VCaP (cell line): ENCODE data around the gene C8B.

ENCODE experiments used
- H3K27ac ChIP-seq: fragments of 450-650 bp; 2 replicates; pipeline ENCODE4 v1.5.1; 2017
- TF ChIP-seq, protein P1 (sequence below): fragments of 450-650 bp; conservative IDR thresholded peaks from 2 replicates; pipeline ENCODE4 v1.5.1; 2017; ENCODE audit warnings: mild to moderate bottlenecking, moderate library complexity

The C8B gene

DNA sequence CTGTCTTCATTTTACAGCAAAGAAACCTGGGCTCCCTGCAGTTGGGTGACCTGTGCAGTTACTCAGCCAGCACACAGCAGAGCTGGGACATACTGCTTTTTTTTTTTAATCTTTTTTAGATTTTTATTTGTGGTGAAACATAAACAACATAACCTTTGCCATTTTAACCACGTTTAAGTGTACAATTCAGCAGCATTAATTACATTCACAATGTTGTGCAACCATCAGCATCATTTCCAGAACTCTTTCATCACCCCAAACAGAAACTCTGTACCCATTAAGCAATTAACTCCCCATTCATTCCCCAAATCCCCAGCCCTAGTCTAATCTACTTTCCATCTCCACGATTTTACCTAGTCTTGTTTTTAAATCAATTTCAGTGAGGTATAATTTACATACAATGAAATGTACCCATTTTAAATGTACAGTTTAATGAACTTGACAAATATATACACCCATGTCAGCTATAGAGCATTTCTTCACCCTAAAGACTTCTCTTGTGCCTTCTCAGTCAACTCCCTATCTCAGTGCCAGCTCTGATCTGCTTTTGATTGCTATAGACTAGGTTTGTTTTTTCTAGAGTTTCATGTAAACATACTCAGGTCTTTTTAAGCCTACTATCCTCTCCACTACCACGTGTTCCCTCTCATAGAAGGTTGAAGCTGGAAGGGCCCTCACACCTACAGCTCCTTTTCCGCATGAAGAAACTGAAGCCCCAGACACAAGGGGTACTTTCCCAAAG, 37.8 kb upstream of the C8B start:
- TF ChIP-seq, protein P1, sequence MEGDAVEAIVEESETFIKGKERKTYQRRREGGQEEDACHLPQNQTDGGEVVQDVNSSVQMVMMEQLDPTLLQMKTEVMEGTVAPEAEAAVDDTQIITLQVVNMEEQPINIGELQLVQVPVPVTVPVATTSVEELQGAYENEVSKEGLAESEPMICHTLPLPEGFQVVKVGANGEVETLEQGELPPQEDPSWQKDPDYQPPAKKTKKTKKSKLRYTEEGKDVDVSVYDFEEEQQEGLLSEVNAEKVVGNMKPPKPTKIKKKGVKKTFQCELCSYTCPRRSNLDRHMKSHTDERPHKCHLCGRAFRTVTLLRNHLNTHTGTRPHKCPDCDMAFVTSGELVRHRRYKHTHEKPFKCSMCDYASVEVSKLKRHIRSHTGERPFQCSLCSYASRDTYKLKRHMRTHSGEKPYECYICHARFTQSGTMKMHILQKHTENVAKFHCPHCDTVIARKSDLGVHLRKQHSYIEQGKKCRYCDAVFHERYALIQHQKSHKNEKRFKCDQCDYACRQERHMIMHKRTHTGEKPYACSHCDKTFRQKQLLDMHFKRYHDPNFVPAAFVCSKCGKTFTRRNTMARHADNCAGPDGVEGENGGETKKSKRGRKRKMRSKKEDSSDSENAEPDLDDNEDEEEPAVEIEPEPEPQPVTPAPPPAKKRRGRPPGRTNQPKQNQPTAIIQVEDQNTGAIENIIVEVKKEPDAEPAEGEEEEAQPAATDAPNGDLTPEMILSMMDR: no peak
- H3K27ac ChIP-seq: no peak overlapping the region

DNA sequence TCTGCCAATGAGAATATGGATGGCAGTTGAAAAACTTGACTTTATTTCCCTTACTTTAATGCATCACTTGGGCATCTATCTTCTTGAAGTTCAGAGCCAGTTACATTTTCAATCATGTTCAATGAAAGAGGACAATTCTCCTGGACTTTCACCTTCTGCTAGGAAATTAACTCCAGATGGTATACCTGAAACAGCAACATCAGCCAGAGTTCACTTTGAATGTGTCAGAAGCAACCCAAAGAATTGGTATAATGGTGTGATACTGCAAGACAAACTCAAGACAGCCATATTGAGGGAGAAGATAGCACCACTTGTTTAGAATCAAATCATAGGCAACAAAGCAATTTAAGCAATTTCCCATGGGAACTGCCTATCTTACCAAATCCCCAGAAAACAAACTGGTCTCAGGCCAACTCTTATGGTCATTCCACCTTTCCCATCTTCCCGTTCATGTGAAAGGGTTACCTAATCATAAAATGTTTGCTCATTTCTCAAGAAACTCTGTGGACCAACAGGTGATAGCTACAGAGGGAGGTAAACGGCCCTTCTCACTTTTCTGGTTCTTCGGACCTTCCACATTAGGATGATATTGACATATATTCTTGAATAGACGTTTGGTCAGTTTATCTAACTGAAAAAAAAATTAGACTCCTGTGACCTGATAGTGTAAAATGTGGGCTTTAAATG, 29.7 kb upstream of the C8B start:
- TF ChIP-seq, protein P1: no peak
- H3K27ac ChIP-seq: no peak overlapping the region

DNA sequence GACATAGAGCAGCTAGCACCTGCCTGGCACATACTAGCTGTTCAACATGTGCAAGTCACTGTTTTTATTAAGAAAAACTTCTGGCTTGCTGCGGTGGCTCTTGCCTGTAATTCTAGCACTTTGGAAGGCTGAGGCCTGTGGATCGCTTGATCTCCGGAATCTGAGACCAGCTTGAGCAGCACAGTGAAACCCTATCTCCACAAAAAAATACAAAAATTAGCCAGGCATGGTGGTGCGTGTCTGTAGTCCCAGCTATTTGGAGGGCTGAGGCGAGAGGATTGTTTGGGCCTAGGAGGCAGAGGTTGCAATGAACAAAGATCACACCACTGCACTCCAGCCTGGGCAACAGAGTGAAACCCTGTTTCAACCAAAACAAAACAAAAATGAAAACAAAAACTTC, 27.7 kb upstream of the C8B start:
- TF ChIP-seq, protein P1: no peak
- H3K27ac ChIP-seq: no peak overlapping the region

DNA sequence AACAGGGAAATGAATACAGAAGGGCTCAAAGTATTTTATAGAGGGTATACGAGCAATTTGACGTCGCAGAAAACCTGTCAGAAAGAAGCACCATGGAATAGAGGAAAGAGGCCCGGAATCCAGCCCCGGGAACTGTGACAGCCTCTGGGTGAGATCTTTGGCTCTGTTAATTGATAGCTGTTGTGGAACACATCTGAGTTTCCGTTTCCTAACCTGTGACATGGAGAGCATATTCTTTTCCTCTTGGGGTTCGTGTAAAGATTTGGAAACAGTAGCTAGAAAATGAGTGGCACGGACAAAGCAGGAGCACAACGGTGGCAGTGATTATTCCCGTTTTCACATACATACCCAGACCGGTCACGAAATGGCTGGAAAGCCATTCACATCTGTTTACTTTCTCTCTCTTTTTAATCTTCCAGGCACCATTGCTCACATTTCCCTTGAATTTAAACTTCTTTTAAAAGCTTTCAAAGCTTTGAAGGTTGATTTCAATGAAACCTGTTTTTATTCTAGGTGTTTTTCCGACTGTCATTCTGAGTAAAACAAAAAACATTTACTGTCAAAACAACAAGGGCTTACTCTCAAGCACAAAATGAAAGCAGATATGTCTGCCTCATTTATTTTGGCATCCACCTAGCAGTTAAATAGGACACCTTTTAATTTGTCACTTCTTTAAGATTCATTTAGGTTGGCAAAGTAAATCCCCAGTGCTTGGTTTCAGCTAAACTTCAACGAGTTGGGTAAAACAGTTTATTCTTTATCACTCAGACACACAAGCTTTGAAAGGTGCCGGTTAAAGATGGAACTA, 26.7 kb upstream of the C8B start:
- TF ChIP-seq, protein P1: no peak
- H3K27ac ChIP-seq: no peak overlapping the region

DNA sequence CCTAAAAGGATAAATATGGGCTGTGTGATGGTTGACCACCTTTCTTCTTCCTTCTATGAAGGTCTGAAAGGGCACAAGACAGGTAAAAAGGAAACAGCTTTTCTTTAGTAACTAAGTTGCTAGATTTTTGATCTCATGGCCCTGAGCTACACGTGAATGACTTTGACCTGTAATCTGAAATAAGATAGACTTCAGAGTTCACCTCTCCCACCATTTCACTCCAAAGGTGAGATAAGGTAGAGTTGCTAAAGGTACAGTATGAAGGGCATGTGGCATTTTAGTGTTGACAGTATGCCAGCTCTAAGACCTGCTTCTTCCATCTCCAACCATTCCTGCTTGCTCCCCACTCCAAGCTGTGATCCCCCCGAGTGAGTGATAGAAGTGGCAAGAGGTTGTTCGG, 25.8 kb upstream of the C8B start:
- TF ChIP-seq, protein P1: no peak
- H3K27ac ChIP-seq: no peak overlapping the region

DNA sequence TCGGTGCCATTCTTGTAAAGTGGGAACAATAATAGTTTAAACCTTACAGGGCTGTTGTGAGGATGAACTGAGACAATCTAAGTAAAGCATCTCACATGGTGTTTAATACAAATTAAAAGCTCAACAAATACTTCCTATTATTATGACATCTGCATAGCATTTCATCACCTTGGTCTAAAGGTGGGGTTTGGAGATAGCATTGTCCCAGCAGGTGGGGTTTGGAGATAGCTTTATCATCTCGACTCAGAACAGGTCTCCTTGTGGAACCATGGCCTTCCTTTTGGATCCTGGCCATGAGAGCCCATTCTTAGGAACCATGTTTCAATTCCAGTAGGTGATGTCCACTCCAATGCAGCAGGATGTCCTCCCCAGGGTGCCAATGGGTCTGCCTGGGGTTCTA, 20.6 kb upstream of the C8B start:
- TF ChIP-seq, protein P1: no peak
- H3K27ac ChIP-seq: no peak overlapping the region

DNA sequence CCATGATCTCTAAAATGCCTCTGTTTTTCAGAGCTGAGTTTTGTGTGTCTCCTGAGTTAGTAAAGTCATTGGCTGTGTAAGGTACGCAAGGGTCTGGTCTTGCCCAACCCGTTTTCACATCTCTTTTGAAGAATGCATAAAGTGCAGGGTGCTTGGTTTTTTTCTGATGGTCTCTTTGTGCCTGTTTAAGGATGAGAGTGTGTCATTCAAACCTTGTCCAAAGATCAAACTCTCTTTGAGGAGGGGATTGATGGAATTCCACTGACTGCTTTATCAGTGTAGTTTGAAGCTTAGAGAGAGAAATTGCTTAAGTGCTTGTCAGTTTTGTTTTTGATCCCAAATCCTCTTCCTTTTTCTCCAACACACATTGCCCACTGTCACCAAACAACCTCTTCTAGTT, 20.0 kb upstream of the C8B start:
- TF ChIP-seq, protein P1: no peak
- H3K27ac ChIP-seq: no peak overlapping the region
